HG02973 (cell line): ENCODE measurements around the gene PRKACA.
"Not testable (repeated sequence)": the region's sequence is repeated elsewhere in the genome, so short reads cannot be mapped to it uniquely, and the experiment has no call there.

Experiments used
- ATAC-seq: cut with Tn5 transposase; IDR thresholded peaks from one replicate; pipeline ENCODE4 v1.9.1; 2021; ENCODE audit warnings: moderate library complexity; ENCODE audit not compliant: unreplicated experiment

Gene PRKACA

DNA sequence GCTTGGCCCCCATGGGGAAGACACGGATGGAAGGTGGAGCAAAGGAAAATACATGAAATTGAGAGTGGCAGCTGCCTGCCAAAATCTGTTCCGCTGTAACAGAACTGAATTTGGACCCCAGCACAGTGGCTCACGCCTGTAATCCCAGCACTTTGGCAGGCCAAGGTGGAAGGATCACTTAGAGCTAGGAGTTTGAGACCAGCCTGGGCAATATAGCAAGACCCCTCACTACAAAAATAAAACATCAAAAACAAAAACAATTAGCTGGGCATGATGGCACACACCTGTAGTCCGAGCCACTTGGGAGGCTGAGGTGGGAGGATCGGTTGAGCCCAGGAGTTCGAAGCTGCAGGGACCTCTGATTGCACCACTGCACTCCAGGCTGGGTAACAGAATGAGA is 65.1 kb downstream of the PRKACA start:
- ATAC-seq, result no peak

DNA sequence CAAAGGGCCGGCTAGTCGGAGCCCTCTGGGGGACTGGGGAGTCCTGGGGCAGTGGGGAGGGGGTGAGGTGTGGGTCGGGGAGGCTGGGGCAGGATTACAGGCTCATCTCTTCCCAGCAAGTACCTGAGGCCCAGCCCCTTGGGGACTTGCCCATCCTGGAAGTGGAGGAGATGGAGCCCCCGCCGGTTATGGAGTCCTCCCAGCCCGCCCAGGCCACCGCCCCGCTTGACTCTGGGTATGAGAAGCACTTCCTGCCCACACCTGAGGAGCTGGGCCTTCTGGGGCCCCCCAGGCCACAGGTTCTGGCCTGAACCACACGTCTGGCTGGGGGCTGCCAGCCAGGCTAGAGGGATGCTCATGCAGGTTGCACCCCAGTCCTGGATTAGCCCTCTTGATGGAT is 65.6 kb downstream of the PRKACA start:
- no peak for ATAC-seq

DNA sequence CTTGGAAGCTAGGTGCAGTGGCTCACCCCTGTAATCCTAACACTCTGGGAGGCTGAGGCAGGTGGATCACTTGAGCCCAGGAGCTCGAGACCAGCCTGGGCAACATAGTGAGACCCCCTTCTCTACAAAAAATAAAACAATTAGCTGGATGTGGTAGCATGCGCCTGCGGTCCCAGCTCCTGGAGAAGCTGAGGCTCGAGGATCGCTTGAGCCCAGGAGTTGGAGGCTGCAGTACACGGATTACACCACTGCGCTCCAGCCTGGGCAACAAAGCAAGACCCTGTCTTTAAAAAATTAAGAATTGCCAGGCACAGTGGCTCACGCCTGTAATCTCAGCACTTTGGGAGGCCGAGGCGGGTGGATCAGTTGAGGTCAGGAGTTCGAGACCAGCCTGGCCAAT is 66.6 kb downstream of the PRKACA start:
- not testable (repeated sequence) for ATAC-seq

DNA sequence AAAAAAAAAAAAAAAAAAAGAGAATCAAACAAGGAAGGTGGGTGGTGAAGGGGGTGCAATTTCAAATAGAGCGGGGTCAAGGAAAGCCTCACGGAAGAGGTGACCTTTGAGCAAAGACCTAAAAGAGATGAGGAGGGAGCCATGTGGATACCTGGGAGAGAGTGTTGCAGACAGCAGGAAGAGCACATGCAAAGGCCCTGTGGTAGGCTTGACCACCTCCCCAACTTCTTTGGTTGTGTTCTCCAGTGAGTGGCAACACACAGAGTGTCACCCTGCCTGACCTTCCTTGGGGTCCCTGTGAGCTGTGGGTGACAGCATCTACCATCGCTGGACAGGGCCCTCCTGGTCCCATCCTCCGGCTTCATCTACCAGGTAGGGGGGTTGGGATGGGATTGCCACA is 67.0 kb downstream of the PRKACA start:
- no peak for ATAC-seq

DNA sequence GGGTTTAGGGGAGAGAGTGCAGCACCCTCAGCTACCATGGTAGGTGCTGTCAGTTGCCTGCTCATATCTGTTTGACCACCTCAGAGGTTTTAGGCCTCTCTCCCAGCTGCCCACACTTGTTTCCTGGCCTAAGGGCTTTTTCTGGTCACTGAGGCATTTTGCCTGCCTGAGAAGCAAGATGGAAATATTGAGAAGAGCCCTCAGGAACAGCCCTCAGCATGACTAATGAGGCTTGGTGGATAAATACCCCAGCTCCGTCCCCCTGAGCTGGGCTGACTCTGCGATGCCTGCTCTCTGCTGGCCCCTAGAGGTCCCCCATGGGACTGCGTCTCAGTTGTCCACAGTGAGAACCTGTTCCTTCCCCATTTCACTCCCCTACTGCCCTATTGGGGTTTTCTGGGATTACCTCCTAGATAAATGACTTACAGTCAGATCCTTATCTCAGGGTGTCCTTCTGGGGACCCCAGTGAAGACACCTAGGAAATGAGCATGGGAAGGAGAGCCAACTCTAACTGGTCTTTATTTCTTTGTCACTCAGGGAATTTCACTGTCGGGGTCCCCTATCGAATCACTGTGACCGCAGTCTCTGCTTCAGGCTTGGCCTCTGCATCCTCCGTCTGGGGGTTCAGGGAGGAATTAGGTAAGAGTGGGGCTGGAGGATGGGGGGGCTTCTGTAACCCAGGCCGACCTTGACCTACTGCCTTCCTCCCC is 69.0 kb downstream of the PRKACA start:
- no peak for ATAC-seq

DNA sequence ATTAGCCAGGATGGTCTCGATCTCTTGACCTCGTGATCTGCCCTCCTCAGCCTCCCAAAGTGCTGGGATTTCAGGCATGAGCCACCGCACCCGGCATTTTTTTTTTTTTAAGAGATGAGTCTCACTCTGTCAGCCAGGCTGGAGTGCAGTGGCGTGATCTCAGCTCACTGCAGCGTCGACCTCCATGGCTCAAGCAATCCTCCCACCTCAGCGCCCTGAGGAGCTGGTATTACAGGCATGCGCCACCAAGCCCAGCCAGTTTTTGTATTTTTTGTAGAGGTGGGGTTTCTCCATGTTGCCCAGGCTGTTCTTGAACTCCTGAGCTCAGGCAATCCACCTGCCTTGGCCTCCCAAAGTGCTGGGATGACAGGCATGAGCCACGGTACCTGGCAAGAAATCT is 69.7 kb downstream of the PRKACA start:
- not testable (repeated sequence) for ATAC-seq

DNA sequence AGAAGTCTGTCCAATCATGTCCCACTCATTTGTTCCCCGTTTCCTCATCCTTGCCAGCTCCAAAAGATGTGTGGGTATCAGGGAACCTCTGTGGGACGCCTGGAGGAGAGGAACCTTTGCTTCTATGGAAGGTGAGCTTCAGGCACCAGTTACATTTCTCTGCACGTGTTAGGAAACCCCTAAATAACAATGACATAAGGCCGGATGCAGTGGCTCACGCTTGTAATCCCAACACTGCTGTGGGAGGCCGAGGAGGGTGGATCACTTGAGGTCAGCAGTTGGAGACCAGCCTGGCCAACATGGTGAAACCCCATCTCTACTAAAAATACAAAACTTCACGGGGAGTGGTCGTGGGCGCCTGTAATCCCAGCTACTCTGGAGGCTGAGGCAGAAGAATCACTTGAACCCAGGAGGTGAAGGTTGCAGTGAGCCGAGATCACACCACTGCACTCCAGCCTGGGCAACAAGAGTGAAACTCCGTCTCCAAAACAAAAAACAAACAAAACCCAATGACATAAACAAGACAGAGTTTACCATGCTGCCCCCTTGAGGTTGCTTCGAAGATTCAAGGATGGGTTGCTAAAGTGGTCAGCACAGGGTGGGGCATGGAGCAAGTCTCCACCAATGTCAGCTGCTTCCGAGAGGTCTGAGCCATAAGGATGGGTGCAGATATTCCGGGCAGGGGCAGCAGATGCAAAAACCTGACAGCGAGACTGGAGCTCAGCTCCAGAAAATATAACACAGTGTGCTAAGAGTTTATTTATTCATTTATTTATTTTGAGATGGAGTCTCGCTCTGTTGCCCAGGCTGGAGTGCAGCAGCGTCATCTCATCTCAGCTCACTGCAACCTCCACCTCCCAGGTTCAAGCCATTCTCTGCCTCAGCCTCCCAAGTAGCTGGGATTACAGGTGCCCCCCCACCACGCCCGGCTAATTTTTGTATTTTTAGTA is 74.6 kb downstream of the PRKACA start:
- ATAC-seq, result not testable (repeated sequence)
